MCF 10A (cell line): ENCODE data around the gene SSR3. TPM values are rescaled to one million over a fixed set of nuclear protein-coding genes. Genes with fewer than 3 reads are reported as not detected.

Source experiments
- BruUV-seq: library from RNA; stranded (reverse); fragments of 400-500 nt; replicated peaks from 2 replicates; lab custom pipeline; 2021; lab: Mats Ljungman, UMichigan
- CTCF ChIA-PET: fragments of 300-600 bp; sonication (Branson Sonifier 250); formaldehyde crosslinking; extraction: SDS; loops from one replicate; lab custom pipeline; 2021; ENCODE audit warnings: antibody characterized with exemption, inconsistent platforms; lab: Yijun Ruan, JAX
- POLR2A ChIA-PET: fragments of 300-600, 350-650 bp; sonication (Branson Sonifier 250); formaldehyde crosslinking; extraction: SDS; loops from one replicate; lab custom pipeline; 2020; ENCODE audit warnings: antibody characterized with exemption, inconsistent platforms; lab: Yijun Ruan, JAX
- DNase-seq: peaks from one replicate; pipeline ENCODE4 v3.0.0-alpha.2; 2018; ENCODE audit not compliant: unreplicated experiment
- H3K27ac Mint-ChIP-seq: one replicate; pipeline ENCODE4 v1.8.0; 2022; ENCODE audit warnings: mild to moderate bottlenecking, low read depth, mixed read lengths; ENCODE audit not compliant: unreplicated experiment
- H3K27me3 Mint-ChIP-seq: one replicate; pipeline ENCODE4 v1.8.0; 2022; ENCODE audit warnings: mixed read lengths; ENCODE audit not compliant: insufficient read depth, unreplicated experiment
- H3K36me3 Mint-ChIP-seq: one replicate; pipeline ENCODE4 v1.8.0; 2022; ENCODE audit warnings: mild to moderate bottlenecking, moderate library complexity, mixed read lengths; ENCODE audit not compliant: insufficient read depth, unreplicated experiment
- H3K4me1 Mint-ChIP-seq: one replicate; pipeline ENCODE4 v1.8.0; 2022; ENCODE audit warnings: mixed read lengths; ENCODE audit not compliant: insufficient read depth, unreplicated experiment
- H3K4me3 Mint-ChIP-seq: one replicate; pipeline ENCODE4 v1.8.0; 2022; ENCODE audit warnings: mild to moderate bottlenecking, moderate library complexity, mixed read lengths; ENCODE audit not compliant: unreplicated experiment
- H3K9me3 Mint-ChIP-seq: one replicate; pipeline ENCODE4 v1.8.0; 2022; ENCODE audit warnings: mixed read lengths; ENCODE audit not compliant: unreplicated experiment
- intact Hi-C: fragments of 100-400 bp; cut with micrococcal nuclease; formaldehyde crosslinking; loops from 2 replicates; pipeline ENCODE4 v1.14.1; 2022
- total RNA-seq: library from RNA; stranded (reverse); gene quantifications from 2 replicates; pipeline ENCODE4 v1.2.3, GENCODE V29; 2022
- TF ChIP-seq, protein P1 (sequence below): fragments of 200-600 bp; IDR thresholded peaks from one replicate; pipeline ENCODE4 v1.8.0; 2022; ENCODE audit warnings: antibody characterized with exemption, mild to moderate bottlenecking; ENCODE audit not compliant: unreplicated experiment

The SSR3 gene
- total RNA-seq, 1 experiment from 2014 or later = 447 TPM

DNA sequence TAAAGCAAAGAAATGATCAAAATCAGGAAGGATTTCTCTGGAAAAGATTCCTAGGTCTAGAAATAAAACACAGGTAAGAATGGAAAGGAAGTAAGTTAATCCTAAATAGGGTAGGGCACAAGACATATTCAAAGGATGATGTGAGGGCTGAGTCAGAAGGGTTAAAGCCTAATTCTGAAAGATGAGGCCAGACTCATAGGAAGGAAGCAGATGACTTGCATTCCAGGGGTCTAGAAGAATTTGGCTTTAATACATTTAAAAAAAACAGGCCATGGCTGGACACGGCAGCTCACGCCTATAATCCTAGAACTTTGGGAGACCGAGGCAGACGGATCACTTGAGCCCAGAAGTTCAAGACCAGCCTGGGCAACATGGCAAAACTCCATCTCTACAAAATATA, 3.2 kb downstream of the SSR3 start:
- CTCF ChIA-PET = interaction anchor here (0.6 to 1.6 kb wide), 5 partner anchors 9 to 613 kb away, joined by 3 to 6 read pairs (median 3); no protein-coding TSS in a partner anchor
- intact Hi-C loops = no loop called here
- peaks cover 30% of the 10 kb centered on the region for H3K4me1 Mint-ChIP-seq
- H3K27ac Mint-ChIP-seq = peak overlapping the region; percentile 68
- POLR2A ChIA-PET = interaction anchor here (4.6 kb wide), 1 partner anchor 124 kb away, joined by 157 read pairs; the partner anchor contains the start of gene TIPARP
- DNase-seq = no peak
- TF ChIP-seq, protein P1, sequence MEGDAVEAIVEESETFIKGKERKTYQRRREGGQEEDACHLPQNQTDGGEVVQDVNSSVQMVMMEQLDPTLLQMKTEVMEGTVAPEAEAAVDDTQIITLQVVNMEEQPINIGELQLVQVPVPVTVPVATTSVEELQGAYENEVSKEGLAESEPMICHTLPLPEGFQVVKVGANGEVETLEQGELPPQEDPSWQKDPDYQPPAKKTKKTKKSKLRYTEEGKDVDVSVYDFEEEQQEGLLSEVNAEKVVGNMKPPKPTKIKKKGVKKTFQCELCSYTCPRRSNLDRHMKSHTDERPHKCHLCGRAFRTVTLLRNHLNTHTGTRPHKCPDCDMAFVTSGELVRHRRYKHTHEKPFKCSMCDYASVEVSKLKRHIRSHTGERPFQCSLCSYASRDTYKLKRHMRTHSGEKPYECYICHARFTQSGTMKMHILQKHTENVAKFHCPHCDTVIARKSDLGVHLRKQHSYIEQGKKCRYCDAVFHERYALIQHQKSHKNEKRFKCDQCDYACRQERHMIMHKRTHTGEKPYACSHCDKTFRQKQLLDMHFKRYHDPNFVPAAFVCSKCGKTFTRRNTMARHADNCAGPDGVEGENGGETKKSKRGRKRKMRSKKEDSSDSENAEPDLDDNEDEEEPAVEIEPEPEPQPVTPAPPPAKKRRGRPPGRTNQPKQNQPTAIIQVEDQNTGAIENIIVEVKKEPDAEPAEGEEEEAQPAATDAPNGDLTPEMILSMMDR = no peak
- BruUV-seq = no TSS peak
- peak overlapping the region; percentile 89 for H3K4me3 Mint-ChIP-seq
- H3K9me3 Mint-ChIP-seq = no peaks in the 10 kb centered on the region
- no peaks in the 10 kb centered on the region for H3K27me3 Mint-ChIP-seq
- H3K36me3 Mint-ChIP-seq = peaks cover 51% of the 10 kb centered on the region

DNA sequence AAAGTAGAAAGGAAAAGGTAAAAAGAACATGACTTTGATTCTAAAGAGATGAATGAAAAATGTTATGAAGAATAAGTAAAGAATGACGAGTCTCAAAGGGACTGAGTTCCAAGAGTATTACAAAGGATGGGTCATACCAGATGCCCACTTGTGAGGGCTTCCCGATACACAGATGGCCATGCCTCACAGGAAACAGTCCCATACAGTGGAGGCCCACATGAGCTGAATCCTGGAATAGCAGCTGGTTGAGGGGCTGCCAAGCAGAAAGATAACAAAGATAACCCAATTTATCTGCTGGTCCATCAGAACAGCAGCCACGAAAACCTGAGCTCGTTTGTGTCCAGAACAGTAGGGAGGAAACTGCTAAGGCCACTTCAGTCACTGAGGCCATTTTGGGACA, 3.7 kb downstream of the SSR3 start:
- BruUV-seq = no TSS peak
- TF ChIP-seq, protein P1 = no peak
- Mint-ChIP-seq H3K27me3 (no peaks in the 10 kb centered on the region), H3K4me1 (peaks cover 29% of the 10 kb centered on the region), H3K27ac (peak overlapping the region; percentile 68), H3K9me3 (no peaks in the 10 kb centered on the region), H3K4me3 (peak overlapping the region; percentile 89), H3K36me3 (peaks cover 56% of the 10 kb centered on the region)
- DNase-seq = no peak
- CTCF ChIA-PET = interaction anchor here (0.6 to 1.6 kb wide), 6 partner anchors 8 to 613 kb away, joined by 3 to 6 read pairs (median 3); no protein-coding TSS in a partner anchor
- intact Hi-C loops = no loop called here
- POLR2A ChIA-PET = interaction anchor here (0.9 kb wide), 1 partner anchor 275 kb away, joined by 3 read pairs; no protein-coding TSS in a partner anchor

DNA sequence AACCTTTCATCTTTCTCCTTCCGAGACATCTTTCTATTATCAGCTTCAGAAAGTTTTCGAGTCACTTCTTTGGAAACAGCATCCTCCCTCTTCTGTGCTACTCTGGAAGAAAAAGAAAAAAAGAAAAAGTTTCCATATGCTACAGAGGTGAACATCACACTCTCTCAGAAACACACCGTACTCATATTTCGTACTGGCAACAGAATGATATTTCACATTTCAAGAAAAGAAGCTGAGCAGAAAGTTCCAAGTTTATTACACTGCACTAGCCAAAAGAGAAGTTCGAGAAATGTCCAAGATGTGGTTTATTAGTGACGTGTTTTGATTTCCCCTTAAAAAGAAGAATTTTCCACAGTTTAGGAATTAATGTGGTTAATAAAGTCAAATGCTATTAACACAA, 6.0 kb downstream of the SSR3 start:
- H3K27me3 Mint-ChIP-seq = no peaks in the 10 kb centered on the region
- ChIA-PET CTCF (interaction anchor here (0.6 to 3.5 kb wide), 9 partner anchors 39 to 743 kb away, joined by 3 to 13 read pairs (median 4); no protein-coding TSS in a partner anchor), POLR2A (interaction anchor here (1.1 to 1.5 kb wide), 3 partner anchors 130 to 536 kb away, joined by 3 to 4 read pairs (median 3); no protein-coding TSS in a partner anchor)
- TF ChIP-seq, protein P1 = no peak
- no TSS peak for BruUV-seq
- peaks cover 79% of the 10 kb centered on the region for H3K36me3 Mint-ChIP-seq
- DNase-seq = no peak
- intact Hi-C loops = no loop called here
- H3K27ac Mint-ChIP-seq = peak overlapping the region; percentile 30
- no peaks in the 10 kb centered on the region for H3K9me3 Mint-ChIP-seq
- H3K4me3 Mint-ChIP-seq = no peak overlapping the region
- peaks cover 23% of the 10 kb centered on the region for H3K4me1 Mint-ChIP-seq

DNA sequence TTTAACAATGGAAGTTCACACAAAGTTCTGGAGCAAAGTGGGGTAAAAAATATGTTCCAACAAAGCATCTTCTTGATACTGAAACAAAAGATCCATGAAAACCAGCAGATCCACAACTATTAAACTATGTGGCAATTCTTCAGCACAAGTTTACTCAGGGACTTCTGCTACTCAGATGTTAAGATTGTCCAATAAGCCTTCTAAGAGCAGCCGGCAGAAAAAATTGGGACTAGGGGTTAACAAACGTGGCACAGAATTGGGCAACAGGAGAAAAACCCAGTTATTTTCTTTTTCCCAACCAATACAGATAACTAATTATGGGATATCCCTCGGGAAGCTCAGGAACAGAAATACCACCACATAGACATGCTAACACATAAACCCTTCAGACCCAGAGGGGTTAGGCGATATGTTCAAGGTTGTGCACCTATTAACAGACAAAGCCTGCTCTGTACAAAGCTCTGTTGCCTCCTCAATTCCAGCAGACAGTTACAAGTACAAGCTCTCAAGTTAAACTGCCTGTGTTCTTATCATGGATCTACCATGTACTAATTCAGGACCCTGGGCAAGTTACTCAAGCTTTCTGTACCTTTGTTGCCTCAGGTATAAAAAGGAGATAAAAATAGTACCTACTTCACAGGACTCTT, 6.8 kb downstream of the SSR3 start:
- Mint-ChIP-seq H3K4me3 (no peak overlapping the region), H3K4me1 (peaks cover 23% of the 10 kb centered on the region), H3K27ac (peak overlapping the region; percentile 30), H3K36me3 (peaks cover 87% of the 10 kb centered on the region), H3K27me3 (no peaks in the 10 kb centered on the region), H3K9me3 (no peaks in the 10 kb centered on the region)
- TF ChIP-seq, protein P1 = no peak
- DNase-seq = no peak
- ChIA-PET POLR2A (interaction anchor here (1.1 to 1.3 kb wide), 2 partner anchors 131 to 537 kb away, joined by 3 read pairs; no protein-coding TSS in a partner anchor), CTCF (interaction anchor here (1.2 to 3.5 kb wide), 7 partner anchors 125 to 589 kb away, joined by 3 to 13 read pairs (median 5); no protein-coding TSS in a partner anchor)
- BruUV-seq = no TSS peak
- intact Hi-C loops = no loop called here
